HepG2 (cell line): ENCODE measurements around the gene ATP8A2.

Experiments
- CTCF ChIP-seq: sonication (generic); formaldehyde crosslinking; IDR thresholded peaks from 2 replicates; pipeline ENCODE4 v1.5.0; 2020; ENCODE audit warnings: mild to moderate bottlenecking, missing genetic modification reagents, moderate library complexity
- JUND ChIP-seq: sonication (generic); formaldehyde crosslinking; IDR thresholded peaks from 2 replicates; pipeline ENCODE4 v1.8.0; 2022; ENCODE audit warnings: mild to moderate bottlenecking, missing genetic modification reagents
- ZFX ChIP-seq: sonication (generic); formaldehyde crosslinking; IDR thresholded peaks from 2 replicates; pipeline ENCODE4 v1.4.0; 2020; ENCODE audit warnings: mild to moderate bottlenecking, low read depth, missing genetic modification reagents, moderate library complexity

GRCh38 chr13:25691654-25692053, 319.9 kb downstream of the ATP8A2 start:
- TF ChIP-seq ZFX (CRISPR knock-in tag) (no peak), CTCF (CRISPR knock-in tag) (no peak), JUND (no peak)
